Measurements from ENCODE around the gene SKIC2. TPM values are rescaled to one million over a fixed set of nuclear protein-coding genes. Genes with fewer than 3 reads are reported as not detected.
A peak's percentile ranks its signal among the peaks of the same experiment; 100 is the strongest.
"Not testable (repeated sequence)": the region's sequence is repeated elsewhere in the genome, so short reads cannot be mapped to it uniquely, and the experiment has no call there.

Gene SKIC2
- total RNA-seq, 2 experiments from 2014 or later = 73.2 to 73.4 TPM

DNA sequence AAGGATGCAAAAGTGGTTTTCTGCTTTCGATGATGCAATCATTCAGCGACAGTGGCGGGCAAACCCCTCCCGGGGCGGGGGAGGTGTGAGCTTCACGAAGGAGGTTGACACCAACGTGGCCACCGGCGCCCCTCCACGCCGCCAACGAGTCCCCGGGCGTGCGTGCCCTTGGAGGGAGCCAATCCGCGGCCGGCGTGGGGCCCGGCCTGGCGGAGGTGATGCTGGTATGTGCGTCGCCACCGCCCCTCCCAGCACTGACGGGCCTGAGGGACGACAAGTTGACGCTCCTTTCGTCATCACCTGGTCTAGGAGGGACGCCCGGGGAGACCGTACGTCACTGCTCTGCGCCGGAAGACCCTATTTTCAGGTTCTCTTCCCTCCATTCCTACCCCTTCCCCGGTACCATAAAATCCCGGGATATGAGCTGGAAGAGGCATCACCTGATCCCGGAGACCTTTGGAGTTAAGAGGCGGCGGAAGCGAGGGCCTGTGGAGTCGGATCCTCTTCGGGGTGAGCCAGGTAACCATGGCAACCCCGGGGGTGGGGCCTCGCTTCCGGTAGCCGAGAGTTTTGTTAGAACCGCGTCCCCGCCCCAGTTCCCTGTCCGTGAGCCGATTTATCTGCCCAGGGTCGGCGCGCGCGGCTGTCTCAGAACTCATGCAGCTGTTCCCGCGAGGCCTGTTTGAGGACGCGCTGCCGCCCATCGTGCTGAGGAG, 13.2 kb downstream of the SKIC2 start, which contains the start of gene DXO:
Gene DXO (minus strand): TSS at position 146 of the 716 bp plus-strand sequence. CDS start 463 bp downstream, outside the sequence.
- Mint-ChIP-seq H3K27me3 (ENCODE audit: low read depth) (no peaks in the 10 kb centered on the region), H3K36me3 (ENCODE audit: low read depth) (peaks cover 32% of the 10 kb centered on the region), H3K4me3 (peak within 1 kb of the TSS; percentile 95), H3K9me3 (ENCODE audit: insufficient read depth) (no peaks in the 10 kb centered on the region), H3K27ac (peak within 1 kb of the TSS; percentile 100), H3K4me1 (ENCODE audit: low read depth) (peaks cover 37% of the 10 kb centered on the region)
- peak; percentile 92 for ATAC-seq
- POLR2A ChIA-PET = interaction anchor here (0.8 to 6.0 kb wide), 13 partner anchors 9 to 1000 kb away, joined by 3 to 68 read pairs (median 4); partner anchors contain the start of genes BAG6, EHMT2, NELFE and PBX2
- DNase-seq = peak; percentile 97
- CTCF ChIA-PET = interaction anchor here (1.0 to 2.7 kb wide), 6 partner anchors 13 to 223 kb away, joined by 3 to 15 read pairs (median 9); partner anchors contain the start of genes NELFE, NEU1 and SKIC2

DNA sequence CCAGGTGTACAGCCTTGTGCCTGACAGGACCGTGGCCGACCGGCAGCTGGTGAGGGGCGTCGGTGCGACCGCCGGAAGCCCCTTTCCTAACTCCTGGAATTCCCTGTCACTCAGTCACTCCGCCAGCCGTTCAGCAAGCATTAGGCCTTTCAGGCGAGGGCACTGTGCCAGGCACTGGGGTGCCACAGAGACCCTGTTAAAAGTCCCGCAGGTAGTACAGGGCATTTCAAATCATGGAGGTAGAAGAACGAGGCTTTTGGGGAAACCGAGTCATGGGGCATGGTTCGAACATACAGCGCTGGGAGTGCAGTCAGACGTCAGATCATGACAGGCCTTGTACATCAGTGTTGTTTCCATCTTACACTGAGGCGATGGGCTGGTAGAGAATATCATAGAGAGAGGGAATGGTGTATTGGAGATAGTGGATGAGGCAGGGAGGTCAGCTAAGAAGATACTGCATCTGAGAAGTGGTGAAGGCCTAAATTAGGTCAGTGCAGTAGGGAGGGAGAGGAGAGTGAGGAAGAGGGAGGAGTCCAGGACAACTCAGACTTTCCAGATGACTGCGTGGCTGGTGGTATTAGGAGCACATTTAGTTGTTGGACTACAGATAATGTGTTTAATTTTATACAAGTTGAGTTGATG, 13.9 kb downstream of the SKIC2 start:
- Mint-ChIP-seq H3K4me1 (ENCODE audit: low read depth) (peaks cover 37% of the 10 kb centered on the region), H3K36me3 (ENCODE audit: low read depth) (peaks cover 25% of the 10 kb centered on the region), H3K9me3 (ENCODE audit: insufficient read depth) (no peaks in the 10 kb centered on the region), H3K27ac (peak overlapping the region; percentile 100), H3K4me3 (peak overlapping the region; percentile 95), H3K27me3 (ENCODE audit: low read depth) (no peaks in the 10 kb centered on the region)
- DNase-seq (no peak), ATAC-seq (no peak)
- CTCF ChIA-PET = interaction anchor here (2.6 to 2.7 kb wide), 2 partner anchors 14 to 21 kb away, joined by 14 read pairs; partner anchors contain the start of genes NELFE and SKIC2
- POLR2A ChIA-PET = interaction anchor here (1.5 to 6.0 kb wide), 4 partner anchors 11 to 320 kb away, joined by 4 to 68 read pairs (median 8); partner anchors contain the start of genes BAG6, NELFE and SKIC2

GRCh38 chr6:31976065-31976464, 17.1 kb downstream of the SKIC2 start:
- POLR2A ChIA-PET; CTCF ChIA-PET; H3K27me3 Mint-ChIP-seq (ENCODE audit: low read depth); H3K27ac Mint-ChIP-seq; ATAC-seq; H3K4me3 Mint-ChIP-seq; H3K9me3 Mint-ChIP-seq (ENCODE audit: insufficient read depth); DNase-seq: not testable (repeated sequence)
- Mint-ChIP-seq H3K4me1 (ENCODE audit: low read depth) (peaks cover 39% of the 10 kb centered on the region), H3K36me3 (ENCODE audit: low read depth) (peaks cover 11% of the 10 kb centered on the region)

- Mint-ChIP-seq H3K27me3 (ENCODE audit: low read depth) (no peaks in the 10 kb centered on the region), H3K36me3 (ENCODE audit: low read depth) (peaks cover 8% of the 10 kb centered on the region), H3K9me3 (ENCODE audit: insufficient read depth) (no peaks in the 10 kb centered on the region), H3K27ac (no peak overlapping the region), H3K4me3 (no peak overlapping the region), H3K4me1 (ENCODE audit: low read depth) (peaks cover 28% of the 10 kb centered on the region)
- DNase-seq (no peak), ATAC-seq (no peak)
- ChIA-PET CTCF (no interaction called here), POLR2A (no interaction called here)
Measured at GRCh38 chr6:31977816-31978431, 18.9 kb downstream of the SKIC2 start.

- DNase-seq = no peak
- POLR2A ChIA-PET = no interaction called here
- Mint-ChIP-seq H3K9me3 (ENCODE audit: insufficient read depth) (no peaks in the 10 kb centered on the region), H3K27me3 (ENCODE audit: low read depth) (no peaks in the 10 kb centered on the region), H3K4me3 (no peak overlapping the region), H3K36me3 (ENCODE audit: low read depth) (peaks cover 6% of the 10 kb centered on the region), H3K4me1 (ENCODE audit: low read depth) (peaks cover 20% of the 10 kb centered on the region), H3K27ac (peak overlapping the region; percentile 87)
- CTCF ChIA-PET = no interaction called here
- no peak for ATAC-seq
Measured at GRCh38 chr6:31978831-31979230, 19.9 kb downstream of the SKIC2 start.

GRCh38 chr6:31979238-31979898, 20.4 kb downstream of the SKIC2 start:
- DNase-seq = no peak
- no peaks in the 10 kb centered on the region for H3K9me3 Mint-ChIP-seq (ENCODE audit: insufficient read depth)
- no peak overlapping the region for H3K4me3 Mint-ChIP-seq
- H3K27me3 Mint-ChIP-seq (ENCODE audit: low read depth) = no peaks in the 10 kb centered on the region
- ChIA-PET POLR2A (interaction anchor here (0.9 kb wide), 1 partner anchor 9 kb away, joined by 4 read pairs; no protein-coding TSS in a partner anchor), CTCF (no interaction called here)
- no peak for ATAC-seq
- peaks cover 6% of the 10 kb centered on the region for H3K36me3 Mint-ChIP-seq (ENCODE audit: low read depth)
- peak overlapping the region; percentile 87 for H3K27ac Mint-ChIP-seq
- H3K4me1 Mint-ChIP-seq (ENCODE audit: low read depth) = peaks cover 16% of the 10 kb centered on the region

GRCh38 chr6:31980195-31980876, 21.4 kb downstream of the SKIC2 start:
- H3K4me3 Mint-ChIP-seq; H3K9me3 Mint-ChIP-seq (ENCODE audit: insufficient read depth); H3K36me3 Mint-ChIP-seq (ENCODE audit: low read depth); H3K27ac Mint-ChIP-seq; DNase-seq; ATAC-seq; H3K27me3 Mint-ChIP-seq (ENCODE audit: low read depth): not testable (repeated sequence)
- ChIA-PET CTCF (interaction anchor here (0.8 kb wide), 1 partner anchor 28 kb away, joined by 3 read pairs; no protein-coding TSS in a partner anchor), POLR2A (interaction anchor here (0.9 kb wide), 1 partner anchor 10 kb away, joined by 4 read pairs; no protein-coding TSS in a partner anchor)
- peaks cover 16% of the 10 kb centered on the region for H3K4me1 Mint-ChIP-seq (ENCODE audit: low read depth)

- H3K36me3 Mint-ChIP-seq (ENCODE audit: low read depth); POLR2A ChIA-PET; H3K27me3 Mint-ChIP-seq (ENCODE audit: low read depth); H3K27ac Mint-ChIP-seq; DNase-seq; H3K4me3 Mint-ChIP-seq; ATAC-seq; H3K9me3 Mint-ChIP-seq (ENCODE audit: insufficient read depth): not testable (repeated sequence)
- H3K4me1 Mint-ChIP-seq (ENCODE audit: low read depth) = peaks cover 16% of the 10 kb centered on the region
- CTCF ChIA-PET = interaction anchor here (0.8 kb wide), 1 partner anchor 29 kb away, joined by 3 read pairs; no protein-coding TSS in a partner anchor
Measured at GRCh38 chr6:31980998-31981397, 22.0 kb downstream of the SKIC2 start.

DNA sequence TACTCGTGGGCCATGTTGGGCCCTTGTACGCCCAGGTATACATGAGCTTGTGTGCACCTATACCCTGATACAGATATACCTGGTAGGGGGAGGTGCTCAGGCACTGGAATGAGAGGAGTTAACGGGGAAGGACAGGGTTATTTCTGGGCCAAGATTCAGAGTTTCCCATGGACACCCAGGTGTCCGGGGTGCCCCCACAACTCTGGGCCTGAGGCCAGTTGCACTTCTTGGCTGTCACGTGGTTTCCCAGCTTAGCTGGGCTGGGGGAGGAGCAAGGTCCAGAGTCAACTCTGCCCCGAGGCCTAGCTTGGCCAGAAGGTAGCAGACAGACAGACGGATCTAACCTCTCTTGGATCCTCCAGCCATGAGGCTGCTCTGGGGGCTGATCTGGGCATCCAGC, 22.8 kb downstream of the SKIC2 start, which contains the start of gene C4A:
Gene C4A (plus strand): TSS at position 314 of the 400 bp plus-strand sequence. CDS start 51 bp downstream, at position 365.
- ATAC-seq; DNase-seq; H3K27me3 Mint-ChIP-seq (ENCODE audit: low read depth); CTCF ChIA-PET; H3K36me3 Mint-ChIP-seq (ENCODE audit: low read depth); POLR2A ChIA-PET; H3K27ac Mint-ChIP-seq; H3K4me3 Mint-ChIP-seq; H3K9me3 Mint-ChIP-seq (ENCODE audit: insufficient read depth): not testable (repeated sequence)
- H3K4me1 Mint-ChIP-seq (ENCODE audit: low read depth) = peaks cover 16% of the 10 kb centered on the region

- H3K27me3 Mint-ChIP-seq (ENCODE audit: low read depth); H3K4me1 Mint-ChIP-seq (ENCODE audit: low read depth); ATAC-seq; H3K4me3 Mint-ChIP-seq; DNase-seq; POLR2A ChIA-PET; H3K36me3 Mint-ChIP-seq (ENCODE audit: low read depth); H3K27ac Mint-ChIP-seq; CTCF ChIA-PET; H3K9me3 Mint-ChIP-seq (ENCODE audit: insufficient read depth): not testable (repeated sequence)
Measured at GRCh38 chr6:31989363-31989762, 30.4 kb downstream of the SKIC2 start.

GRCh38 chr6:31994421-31994820, 35.4 kb downstream of the SKIC2 start:
- H3K36me3 Mint-ChIP-seq (ENCODE audit: low read depth); POLR2A ChIA-PET; H3K4me1 Mint-ChIP-seq (ENCODE audit: low read depth); H3K9me3 Mint-ChIP-seq (ENCODE audit: insufficient read depth); H3K27me3 Mint-ChIP-seq (ENCODE audit: low read depth); H3K4me3 Mint-ChIP-seq; CTCF ChIA-PET; H3K27ac Mint-ChIP-seq; ATAC-seq; DNase-seq: not testable (repeated sequence)

All from activated CD8-positive, alpha-beta T cell treated with anti-CD3 and anti-CD28 coated beads, Interleukin-2, amount 10 ng/mL, durations not matched to agents 7 days and 5 days (primary cell).